Stimulated activated CD4-positive, alpha-beta T cell treated with anti-CD3 and anti-CD28 coated beads, Interleukin-1b, Interleukin-23, amount 100 ng/mL, for 48 hours (primary cell): ENCODE results near the gene LHPP.

ENCODE experiments used
- DNase-seq: peaks from one replicate; pipeline ENCODE4 v3.0.0-alpha.2; 2020

Gene LHPP

DNA sequence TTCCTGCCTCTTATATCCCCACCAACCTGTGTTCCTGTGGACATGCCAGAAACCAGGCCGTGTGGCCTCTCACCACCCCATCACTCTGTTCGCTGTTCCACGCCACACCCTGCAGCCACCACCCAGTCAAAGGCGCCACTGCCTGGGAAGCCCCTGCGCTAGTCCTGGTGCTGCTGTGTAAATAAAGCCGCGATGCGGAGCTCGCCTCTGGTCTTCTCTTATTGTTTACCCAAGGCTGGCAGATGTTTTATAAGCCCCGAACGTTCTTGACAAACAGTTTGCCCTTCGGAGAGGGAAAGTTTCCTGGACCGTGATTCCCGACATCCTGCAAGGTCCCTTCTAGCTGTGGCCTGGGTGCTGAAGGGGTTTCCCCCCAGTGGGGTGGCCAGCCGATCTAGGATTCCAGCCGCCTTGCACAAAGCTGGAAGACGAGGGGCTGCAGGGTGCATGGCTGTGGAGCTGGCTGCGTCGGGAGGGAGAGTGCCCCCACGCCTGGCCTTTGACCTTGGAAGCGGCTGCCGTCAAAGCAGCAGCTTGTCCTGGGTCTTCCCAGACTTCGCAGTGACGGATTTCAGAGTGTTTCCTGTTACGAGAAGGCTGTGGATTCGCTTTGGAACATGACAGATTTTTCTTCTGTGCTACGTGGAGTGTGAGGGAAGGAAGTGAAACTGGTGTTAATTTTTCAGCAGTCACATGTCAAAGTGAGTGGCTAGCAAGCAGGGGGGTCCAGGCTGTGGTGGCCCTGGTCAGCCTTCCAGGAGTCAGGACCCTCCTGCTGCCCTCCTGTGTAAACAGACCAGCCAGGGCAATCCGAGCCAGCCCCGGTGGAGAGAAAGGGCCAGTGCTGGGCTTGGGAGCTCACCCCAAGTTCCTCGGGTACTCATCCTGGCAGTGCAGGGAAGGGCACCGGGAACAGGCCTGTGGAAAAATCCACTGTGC, 61.6 kb downstream of the LHPP start:
- no peak for DNase-seq

GRCh38 chr10:124523901-124524300, 62.3 kb downstream of the LHPP start:
- no peak for DNase-seq

DNA sequence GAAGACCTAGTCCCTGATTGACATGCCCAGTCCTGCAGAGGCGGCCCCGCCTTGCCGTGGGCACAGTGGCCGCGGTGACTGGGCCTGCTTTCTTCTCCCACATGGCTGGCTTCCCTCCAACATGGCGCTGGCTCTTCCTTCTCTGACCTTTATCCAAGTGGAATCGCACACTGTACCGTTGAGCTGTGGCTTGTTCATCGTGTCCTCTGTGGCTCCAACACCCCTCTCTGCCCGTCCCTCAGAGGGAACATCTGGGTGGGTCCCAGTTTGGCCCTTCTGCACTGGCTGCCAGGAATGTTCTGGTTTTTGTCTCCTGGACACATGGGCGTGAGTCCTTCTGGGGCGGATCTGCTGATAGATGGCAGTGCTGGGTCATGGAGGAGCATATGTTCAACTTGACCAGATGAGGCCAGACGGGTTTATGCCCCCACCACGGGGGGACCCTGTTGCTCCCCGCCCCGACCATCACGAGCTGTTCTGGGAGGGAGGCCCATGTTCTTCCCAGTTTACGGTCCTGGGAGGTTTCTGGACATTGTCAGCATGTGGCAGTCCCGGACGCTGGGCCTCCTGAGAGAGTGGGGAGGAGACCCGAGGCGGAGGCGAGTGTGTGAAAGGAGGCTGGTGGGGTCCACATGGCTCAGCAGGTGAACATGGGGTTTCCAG, 63.5 kb downstream of the LHPP start:
- no peak for DNase-seq

GRCh38 chr10:124525751-124526600, 64.4 kb downstream of the LHPP start:
- no peak for DNase-seq

GRCh38 chr10:124526621-124527267, 65.1 kb downstream of the LHPP start:
- no peak for DNase-seq

GRCh38 chr10:124527874-124528395, 66.3 kb downstream of the LHPP start:
- no peak for DNase-seq

- DNase-seq, result no peak
These were observed 68.1 kb downstream of the LHPP start for GRCh38 chr10:124529661-124530214.

DNA sequence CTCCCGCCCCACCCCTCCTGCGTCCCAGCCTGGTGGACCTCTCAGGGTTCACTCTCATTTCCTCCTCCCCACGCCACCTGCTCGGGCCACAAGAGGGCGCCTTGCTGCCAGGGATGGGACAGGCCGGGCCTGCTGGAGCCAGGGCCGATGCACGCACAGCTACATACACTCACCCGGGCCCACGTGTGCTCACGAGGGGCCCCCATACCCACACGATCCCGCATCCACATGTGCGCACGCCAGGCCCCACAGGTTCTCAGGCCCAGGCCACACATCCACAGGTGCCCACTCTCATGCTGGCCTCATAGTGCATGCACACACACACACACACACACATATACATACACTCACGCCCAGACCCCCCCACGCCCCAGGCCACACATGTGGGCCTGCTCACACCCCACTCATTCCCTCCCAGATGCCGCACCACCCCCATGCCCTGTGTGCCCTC, 68.6 kb downstream of the LHPP start:
- DNase-seq, result peak; percentile 86

DNA sequence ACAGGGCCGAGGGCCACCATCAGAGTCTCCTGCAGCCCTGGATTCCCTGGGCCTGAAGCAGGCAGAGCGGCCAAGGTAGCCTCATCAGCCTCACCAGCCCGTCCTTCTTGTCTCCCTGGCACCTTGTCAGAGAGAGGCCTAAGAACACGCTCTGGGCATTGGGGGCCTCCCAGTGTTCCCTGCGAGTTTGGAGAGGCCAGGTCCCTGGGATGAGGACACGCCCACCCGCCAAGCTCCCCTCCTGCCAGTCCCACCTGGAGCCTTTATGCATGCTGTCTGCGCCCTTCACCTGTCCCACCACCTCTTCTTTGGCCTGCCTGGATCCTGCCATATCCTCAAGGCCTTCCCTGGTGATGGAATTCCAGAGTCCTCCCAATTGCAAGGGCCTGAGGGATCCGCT, 69.2 kb downstream of the LHPP start:
- no peak for DNase-seq

DNA sequence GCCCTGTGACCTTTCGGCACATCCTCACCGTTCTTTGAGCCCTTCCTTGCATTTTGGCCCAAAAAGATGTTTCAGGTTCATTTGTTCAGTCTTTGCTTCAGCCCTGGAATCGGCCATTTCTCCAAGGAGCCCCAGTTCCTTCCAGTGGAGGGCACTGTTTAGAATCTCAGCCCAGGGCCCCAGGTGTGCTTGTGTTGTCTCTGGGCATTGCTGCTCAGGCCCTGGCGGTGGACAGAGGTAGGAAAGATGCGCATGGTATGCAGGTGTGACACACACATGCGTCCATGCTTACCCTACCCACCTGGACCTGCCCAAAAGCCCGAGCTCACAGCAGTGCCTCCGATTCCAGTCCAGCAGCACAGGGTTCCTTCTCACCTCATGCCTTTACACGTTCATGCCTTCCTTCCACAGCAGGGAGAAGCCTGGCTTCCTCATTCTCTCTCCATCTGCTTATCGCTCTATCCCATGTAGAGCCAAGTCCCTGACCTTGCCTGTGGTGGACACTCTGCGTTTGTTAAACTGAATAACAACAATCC, 70.6 kb downstream of the LHPP start:
- no peak for DNase-seq

DNA sequence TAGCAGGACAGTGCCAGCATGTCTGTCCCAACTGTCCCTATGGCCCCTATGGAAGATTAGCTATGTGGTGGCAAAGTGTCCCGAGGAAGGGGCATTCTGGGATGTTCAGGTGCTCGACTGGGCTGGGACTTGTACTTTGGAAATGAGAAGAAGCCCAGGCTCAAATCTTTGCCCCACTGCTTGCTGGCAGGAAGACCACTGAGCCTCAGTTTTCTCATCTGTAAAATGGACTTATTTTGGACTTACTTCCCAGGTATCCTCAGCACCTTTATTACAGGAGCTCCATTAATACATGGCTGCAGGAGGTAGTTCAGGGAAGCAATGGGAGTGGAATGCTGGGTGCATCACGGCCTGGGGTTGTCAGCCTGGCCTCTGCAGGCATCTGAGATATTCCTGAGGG, 71.2 kb downstream of the LHPP start:
- no peak for DNase-seq

- DNase-seq, result no peak
These were observed 71.6 kb downstream of the LHPP start for GRCh38 chr10:124533266-124533665.

GRCh38 chr10:124534231-124534798, 72.7 kb downstream of the LHPP start:
- DNase-seq, result no peak

GRCh38 chr10:124534826-124535601, 73.4 kb downstream of the LHPP start:
- no peak for DNase-seq

GRCh38 chr10:124535731-124536495, 74.3 kb downstream of the LHPP start:
- no peak for DNase-seq

GRCh38 chr10:124536496-124537050, 75.0 kb downstream of the LHPP start:
- no peak for DNase-seq

DNA sequence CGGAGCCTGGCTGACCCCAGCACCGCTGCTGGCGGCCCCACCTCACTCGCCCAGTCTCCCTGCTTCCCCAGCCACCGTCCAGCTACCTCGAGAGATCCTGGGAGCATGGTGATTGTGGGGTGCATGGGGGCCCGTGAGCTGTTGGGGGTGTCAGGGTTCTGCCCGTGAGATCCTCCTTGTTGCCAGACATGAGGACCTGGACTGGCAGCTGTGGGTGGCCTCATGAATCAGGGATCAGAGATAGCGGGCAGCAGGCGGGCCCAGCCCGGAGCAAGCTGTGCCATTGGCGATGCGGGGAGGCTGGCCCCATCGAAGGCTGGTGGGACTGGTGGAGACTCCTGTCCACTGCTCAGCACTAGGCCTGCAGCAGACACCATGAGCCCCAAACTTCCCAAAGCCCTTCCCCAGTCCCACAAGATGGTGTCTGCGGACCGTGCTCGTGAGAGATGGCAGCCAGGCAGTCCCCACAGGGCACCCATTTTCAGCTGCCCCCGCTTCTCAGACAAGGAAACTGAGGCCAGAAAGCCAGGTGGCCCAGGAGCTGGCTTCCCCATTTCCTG, 75.6 kb downstream of the LHPP start:
- DNase-seq, result no peak

- DNase-seq, result no peak
These were observed 76.3 kb downstream of the LHPP start for GRCh38 chr10:124537891-124538290.

- no peak for DNase-seq
These were observed 77.1 kb downstream of the LHPP start for GRCh38 chr10:124538706-124539105.
